Measurements from ENCODE around the gene NDUFS1. TPM values are rescaled to one million over a fixed set of nuclear protein-coding genes. Genes with fewer than 3 reads are reported as not detected.
A peak's percentile ranks its signal among the peaks of the same experiment; 100 is the strongest.

Gene NDUFS1
- total and polyA plus RNA-seq, 2 experiments from 2014 or later, result 34.5 to 97.9 TPM

DNA sequence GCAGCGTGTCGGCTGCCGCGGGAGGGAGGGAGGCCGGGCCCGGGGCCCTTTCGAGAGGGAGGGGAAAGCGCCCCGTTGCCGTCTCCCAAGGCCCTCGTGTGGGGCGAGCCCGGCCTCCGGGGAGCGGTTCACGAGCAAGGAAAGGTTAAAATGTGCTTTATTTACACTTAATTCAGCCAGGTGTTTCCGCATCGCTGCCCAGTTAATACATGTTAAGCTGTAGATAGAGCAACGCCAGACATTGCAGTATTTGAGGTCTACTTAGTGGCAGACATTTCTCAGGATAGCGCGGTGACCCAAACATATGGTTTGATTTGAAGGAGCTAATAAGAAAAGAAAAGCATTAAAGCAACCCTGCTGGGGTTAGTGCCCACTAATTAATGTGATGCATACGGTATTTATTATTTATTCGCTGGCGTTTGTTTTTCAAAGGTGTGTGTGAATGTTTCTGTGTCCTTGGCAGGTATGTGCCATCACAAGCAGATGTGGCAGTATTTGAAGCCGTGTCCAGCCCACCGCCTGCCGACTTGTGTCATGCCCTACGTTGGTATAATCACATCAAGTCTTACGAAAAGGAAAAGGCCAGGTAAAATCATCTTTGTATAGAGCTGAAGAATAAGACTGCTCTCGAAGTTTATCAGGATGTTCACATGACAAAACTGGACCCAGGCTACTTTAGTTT is 1.0 kb upstream of the NDUFS1 start:
- Histone ChIP-seq H4K20me1 (replicated peaks; ENCODE audit: insufficient read depth) (peaks cover 12% of the 10 kb centered on the region; the same call in 1 of the 2 replicates), H3F3A (replicated peaks; ENCODE audit: low read depth) (peaks cover 34% of the 10 kb centered on the region), H3K4me3 (peak overlapping the region; percentile 93), H3K27me3 (ENCODE audit: insufficient read depth) (no peaks in the 10 kb centered on the region), H2AFZ (no peak overlapping the region), H3K79me2 (replicated peaks; ENCODE audit: insufficient read depth) (peaks cover 66% of the 10 kb centered on the region), H3K36me3 (ENCODE audit: insufficient read depth) (peaks cover 36% of the 10 kb centered on the region), H3K4me1 (ENCODE audit: insufficient read depth) (peaks cover 17% of the 10 kb centered on the region), H3K4me2 (peak overlapping the region; percentile 96), H3K9me2 (ENCODE audit: insufficient read depth) (no peaks in the 10 kb centered on the region), H3K27ac (ENCODE audit: low read depth) (peak overlapping the region; percentile 92)
- peak overlapping the region; percentile 99 for H3K4me3 Mint-ChIP-seq
- H3K4me1 Mint-ChIP-seq, result peaks cover 23% of the 10 kb centered on the region
- no peak for DNase-seq (ENCODE audit: low spot score)
- H3K9me3 Mint-ChIP-seq, result no peaks in the 10 kb centered on the region
- peak overlapping the region; percentile 99 for H3K27ac Mint-ChIP-seq
- ATAC-seq, result no peak
- peaks cover 17% of the 10 kb centered on the region for H3K27me3 Mint-ChIP-seq (ENCODE audit: insufficient read depth, low read depth, poor library complexity)
- no peak for TF ChIP-seq EZH2phosphoT487 (IDR thresholded peaks at IDR 0.05; ENCODE audit: unreplicated experiment)
- TF ChIP-seq, protein P1, sequence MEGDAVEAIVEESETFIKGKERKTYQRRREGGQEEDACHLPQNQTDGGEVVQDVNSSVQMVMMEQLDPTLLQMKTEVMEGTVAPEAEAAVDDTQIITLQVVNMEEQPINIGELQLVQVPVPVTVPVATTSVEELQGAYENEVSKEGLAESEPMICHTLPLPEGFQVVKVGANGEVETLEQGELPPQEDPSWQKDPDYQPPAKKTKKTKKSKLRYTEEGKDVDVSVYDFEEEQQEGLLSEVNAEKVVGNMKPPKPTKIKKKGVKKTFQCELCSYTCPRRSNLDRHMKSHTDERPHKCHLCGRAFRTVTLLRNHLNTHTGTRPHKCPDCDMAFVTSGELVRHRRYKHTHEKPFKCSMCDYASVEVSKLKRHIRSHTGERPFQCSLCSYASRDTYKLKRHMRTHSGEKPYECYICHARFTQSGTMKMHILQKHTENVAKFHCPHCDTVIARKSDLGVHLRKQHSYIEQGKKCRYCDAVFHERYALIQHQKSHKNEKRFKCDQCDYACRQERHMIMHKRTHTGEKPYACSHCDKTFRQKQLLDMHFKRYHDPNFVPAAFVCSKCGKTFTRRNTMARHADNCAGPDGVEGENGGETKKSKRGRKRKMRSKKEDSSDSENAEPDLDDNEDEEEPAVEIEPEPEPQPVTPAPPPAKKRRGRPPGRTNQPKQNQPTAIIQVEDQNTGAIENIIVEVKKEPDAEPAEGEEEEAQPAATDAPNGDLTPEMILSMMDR (conservative IDR thresholded peaks at IDR 0.05; ENCODE audit: low read depth in 2 of 2), result no peak
- TF ChIP-seq CREB1 (CRISPR knock-in tag; IDR thresholded peaks at IDR 0.05; ENCODE audit: low read depth), result no peak
- TF ChIP-seq JUNB (IDR thresholded peaks at IDR 0.05; ENCODE audit: unreplicated experiment), result no peak
- TF ChIP-seq, protein P2, sequence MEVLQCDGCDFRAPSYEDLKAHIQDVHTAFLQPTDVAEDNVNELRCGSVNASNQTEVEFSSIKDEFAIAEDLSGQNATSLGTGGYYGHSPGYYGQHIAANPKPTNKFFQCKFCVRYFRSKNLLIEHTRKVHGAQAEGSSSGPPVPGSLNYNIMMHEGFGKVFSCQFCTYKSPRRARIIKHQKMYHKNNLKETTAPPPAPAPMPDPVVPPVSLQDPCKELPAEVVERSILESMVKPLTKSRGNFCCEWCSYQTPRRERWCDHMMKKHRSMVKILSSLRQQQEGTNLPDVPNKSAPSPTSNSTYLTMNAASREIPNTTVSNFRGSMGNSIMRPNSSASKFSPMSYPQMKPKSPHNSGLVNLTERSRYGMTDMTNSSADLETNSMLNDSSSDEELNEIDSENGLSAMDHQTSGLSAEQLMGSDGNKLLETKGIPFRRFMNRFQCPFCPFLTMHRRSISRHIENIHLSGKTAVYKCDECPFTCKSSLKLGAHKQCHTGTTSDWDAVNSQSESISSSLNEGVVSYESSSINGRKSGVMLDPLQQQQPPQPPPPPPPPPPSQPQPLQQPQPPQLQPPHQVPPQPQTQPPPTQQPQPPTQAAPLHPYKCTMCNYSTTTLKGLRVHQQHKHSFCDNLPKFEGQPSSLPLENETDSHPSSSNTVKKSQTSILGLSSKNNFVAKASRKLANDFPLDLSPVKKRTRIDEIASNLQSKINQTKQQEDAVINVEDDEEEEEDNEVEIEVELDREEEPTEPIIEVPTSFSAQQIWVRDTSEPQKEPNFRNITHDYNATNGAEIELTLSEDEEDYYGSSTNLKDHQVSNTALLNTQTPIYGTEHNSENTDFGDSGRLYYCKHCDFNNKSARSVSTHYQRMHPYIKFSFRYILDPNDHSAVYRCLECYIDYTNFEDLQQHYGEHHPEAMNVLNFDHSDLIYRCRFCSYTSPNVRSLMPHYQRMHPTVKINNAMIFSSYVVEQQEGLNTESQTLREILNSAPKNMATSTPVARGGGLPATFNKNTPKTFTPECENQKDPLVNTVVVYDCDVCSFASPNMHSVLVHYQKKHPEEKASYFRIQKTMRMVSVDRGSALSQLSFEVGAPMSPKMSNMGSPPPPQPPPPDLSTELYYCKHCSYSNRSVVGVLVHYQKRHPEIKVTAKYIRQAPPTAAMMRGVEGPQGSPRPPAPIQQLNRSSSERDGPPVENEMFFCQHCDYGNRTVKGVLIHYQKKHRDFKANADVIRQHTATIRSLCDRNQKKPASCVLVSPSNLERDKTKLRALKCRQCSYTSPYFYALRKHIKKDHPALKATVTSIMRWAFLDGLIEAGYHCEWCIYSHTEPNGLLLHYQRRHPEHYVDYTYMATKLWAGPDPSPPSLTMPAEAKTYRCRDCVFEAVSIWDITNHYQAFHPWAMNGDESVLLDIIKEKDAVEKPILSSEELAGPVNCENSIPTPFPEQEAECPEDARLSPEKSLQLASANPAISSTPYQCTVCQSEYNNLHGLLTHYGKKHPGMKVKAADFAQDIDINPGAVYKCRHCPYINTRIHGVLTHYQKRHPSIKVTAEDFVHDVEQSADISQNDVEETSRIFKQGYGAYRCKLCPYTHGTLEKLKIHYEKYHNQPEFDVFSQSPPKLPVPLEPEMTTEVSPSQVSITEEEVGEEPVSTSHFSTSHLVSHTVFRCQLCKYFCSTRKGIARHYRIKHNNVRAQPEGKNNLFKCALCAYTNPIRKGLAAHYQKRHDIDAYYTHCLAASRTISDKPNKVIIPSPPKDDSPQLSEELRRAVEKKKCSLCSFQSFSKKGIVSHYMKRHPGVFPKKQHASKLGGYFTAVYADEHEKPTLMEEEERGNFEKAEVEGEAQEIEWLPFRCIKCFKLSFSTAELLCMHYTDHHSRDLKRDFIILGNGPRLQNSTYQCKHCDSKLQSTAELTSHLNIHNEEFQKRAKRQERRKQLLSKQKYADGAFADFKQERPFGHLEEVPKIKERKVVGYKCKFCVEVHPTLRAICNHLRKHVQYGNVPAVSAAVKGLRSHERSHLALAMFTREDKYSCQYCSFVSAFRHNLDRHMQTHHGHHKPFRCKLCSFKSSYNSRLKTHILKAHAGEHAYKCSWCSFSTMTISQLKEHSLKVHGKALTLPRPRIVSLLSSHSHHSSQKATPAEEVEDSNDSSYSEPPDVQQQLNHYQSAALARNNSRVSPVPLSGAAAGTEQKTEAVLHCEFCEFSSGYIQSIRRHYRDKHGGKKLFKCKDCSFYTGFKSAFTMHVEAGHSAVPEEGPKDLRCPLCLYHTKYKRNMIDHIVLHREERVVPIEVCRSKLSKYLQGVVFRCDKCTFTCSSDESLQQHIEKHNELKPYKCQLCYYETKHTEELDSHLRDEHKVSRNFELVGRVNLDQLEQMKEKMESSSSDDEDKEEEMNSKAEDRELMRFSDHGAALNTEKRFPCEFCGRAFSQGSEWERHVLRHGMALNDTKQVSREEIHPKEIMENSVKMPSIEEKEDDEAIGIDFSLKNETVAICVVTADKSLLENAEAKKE (CRISPR knock-in tag; IDR thresholded peaks at IDR 0.05), result no peak
- TF ChIP-seq, protein P3, sequence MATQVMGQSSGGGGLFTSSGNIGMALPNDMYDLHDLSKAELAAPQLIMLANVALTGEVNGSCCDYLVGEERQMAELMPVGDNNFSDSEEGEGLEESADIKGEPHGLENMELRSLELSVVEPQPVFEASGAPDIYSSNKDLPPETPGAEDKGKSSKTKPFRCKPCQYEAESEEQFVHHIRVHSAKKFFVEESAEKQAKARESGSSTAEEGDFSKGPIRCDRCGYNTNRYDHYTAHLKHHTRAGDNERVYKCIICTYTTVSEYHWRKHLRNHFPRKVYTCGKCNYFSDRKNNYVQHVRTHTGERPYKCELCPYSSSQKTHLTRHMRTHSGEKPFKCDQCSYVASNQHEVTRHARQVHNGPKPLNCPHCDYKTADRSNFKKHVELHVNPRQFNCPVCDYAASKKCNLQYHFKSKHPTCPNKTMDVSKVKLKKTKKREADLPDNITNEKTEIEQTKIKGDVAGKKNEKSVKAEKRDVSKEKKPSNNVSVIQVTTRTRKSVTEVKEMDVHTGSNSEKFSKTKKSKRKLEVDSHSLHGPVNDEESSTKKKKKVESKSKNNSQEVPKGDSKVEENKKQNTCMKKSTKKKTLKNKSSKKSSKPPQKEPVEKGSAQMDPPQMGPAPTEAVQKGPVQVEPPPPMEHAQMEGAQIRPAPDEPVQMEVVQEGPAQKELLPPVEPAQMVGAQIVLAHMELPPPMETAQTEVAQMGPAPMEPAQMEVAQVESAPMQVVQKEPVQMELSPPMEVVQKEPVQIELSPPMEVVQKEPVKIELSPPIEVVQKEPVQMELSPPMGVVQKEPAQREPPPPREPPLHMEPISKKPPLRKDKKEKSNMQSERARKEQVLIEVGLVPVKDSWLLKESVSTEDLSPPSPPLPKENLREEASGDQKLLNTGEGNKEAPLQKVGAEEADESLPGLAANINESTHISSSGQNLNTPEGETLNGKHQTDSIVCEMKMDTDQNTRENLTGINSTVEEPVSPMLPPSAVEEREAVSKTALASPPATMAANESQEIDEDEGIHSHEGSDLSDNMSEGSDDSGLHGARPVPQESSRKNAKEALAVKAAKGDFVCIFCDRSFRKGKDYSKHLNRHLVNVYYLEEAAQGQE (IDR thresholded peaks at IDR 0.05; ENCODE audit: unreplicated experiment), result no peak
- TF ChIP-seq ZNF114 (CRISPR knock-in tag; IDR thresholded peaks at IDR 0.05), result no peak
- TF ChIP-seq ZNF331 (CRISPR knock-in tag; IDR thresholded peaks at IDR 0.05; ENCODE audit: low read depth), result no peak
- TF ChIP-seq STAT1 (IDR thresholded peaks at IDR 0.05; ENCODE audit: unreplicated experiment), result no peak
- TF ChIP-seq POLR2AphosphoS5 (IDR thresholded peaks at IDR 0.05; ENCODE audit: low read depth), result no peak
- TF ChIP-seq NANOG (IDR thresholded peaks at IDR 0.05; ENCODE audit: borderline replicate concordance), result no peak
- TF ChIP-seq, protein P4, sequence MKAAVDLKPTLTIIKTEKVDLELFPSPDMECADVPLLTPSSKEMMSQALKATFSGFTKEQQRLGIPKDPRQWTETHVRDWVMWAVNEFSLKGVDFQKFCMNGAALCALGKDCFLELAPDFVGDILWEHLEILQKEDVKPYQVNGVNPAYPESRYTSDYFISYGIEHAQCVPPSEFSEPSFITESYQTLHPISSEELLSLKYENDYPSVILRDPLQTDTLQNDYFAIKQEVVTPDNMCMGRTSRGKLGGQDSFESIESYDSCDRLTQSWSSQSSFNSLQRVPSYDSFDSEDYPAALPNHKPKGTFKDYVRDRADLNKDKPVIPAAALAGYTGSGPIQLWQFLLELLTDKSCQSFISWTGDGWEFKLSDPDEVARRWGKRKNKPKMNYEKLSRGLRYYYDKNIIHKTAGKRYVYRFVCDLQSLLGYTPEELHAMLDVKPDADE (IDR thresholded peaks at IDR 0.05), result no peak
- no peak for TF ChIP-seq EZH2 (IDR thresholded peaks at IDR 0.05; ENCODE audit: low read depth, unreplicated experiment)
- H3K36me3 Mint-ChIP-seq (ENCODE audit: low read depth), result peaks cover 61% of the 10 kb centered on the region

Data from GM23338 (cell line).